SK-N-MC (cell line): ENCODE measurements around the gene ANKRD52.

Experiments
- EZH2 ChIP-seq: fragments of 200-600 bp; sonication (generic); IDR thresholded peaks from one replicate; pipeline ENCODE4 v1.6.1; 2017; ENCODE audit warnings: antibody characterized with exemption
- POLR2AphosphoS5 ChIP-seq: IDR thresholded peaks from 2 replicates; pipeline ENCODE4 v1.6.1; 2012; ENCODE audit warnings: mild to moderate bottlenecking, low read depth, low read length, borderline replicate concordance

GRCh38 chr12:56299308-56299852 lies 41.2 kb upstream of the ANKRD52 start:
- no peak for TF ChIP-seq EZH2
- no peak for TF ChIP-seq POLR2AphosphoS5
